ENCODE results near the gene ZMPSTE24. TPM values are rescaled to one million over a fixed set of nuclear protein-coding genes. Genes with fewer than 3 reads are reported as not detected.

ZMPSTE24 gene
- total RNA-seq, 1 experiment from 2014 or later, result 50.9 TPM

DNA sequence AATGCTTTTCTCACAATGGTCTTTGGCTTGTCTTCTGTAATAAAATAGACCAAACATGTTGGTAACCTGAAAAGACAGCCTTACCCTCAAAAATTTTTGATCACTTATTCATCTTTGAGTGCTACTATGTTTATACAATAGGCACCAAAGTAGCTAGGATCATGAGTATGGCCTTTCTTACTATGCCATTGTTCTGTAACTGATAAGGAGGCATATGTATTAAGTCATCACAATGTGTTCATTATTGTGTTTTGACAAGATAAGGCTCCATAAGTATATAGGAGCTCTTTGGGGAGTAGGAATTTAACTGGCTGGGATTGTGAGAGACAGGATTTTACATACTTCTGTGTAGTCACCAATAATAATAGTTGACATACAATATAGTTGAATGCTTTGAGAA lies 9.6 kb upstream of the ZMPSTE24 start:
- H3K4me3 ChIP-seq (ENCODE audit: low read length), result no peak overlapping the region
- H3K79me2 ChIP-seq (ENCODE audit: low read length), result no peaks in the 10 kb centered on the region
- H3K36me3 ChIP-seq (ENCODE audit: insufficient read depth, low read length), result no peaks in the 10 kb centered on the region
- no peaks in the 10 kb centered on the region for H3K27me3 ChIP-seq (ENCODE audit: low read length)
- peaks cover 2% of the 10 kb centered on the region; the same call in 1 of the 2 replicates for H3K4me1 ChIP-seq (ENCODE audit: low read length)
- no peak overlapping the region for H3K27ac ChIP-seq (ENCODE audit: low read length)
- no peaks in the 10 kb centered on the region for H3K9me3 ChIP-seq (ENCODE audit: low read length)
- no peak overlapping the region for H2AFZ ChIP-seq (ENCODE audit: low read length)
- no peak overlapping the region for H3K4me2 ChIP-seq (ENCODE audit: low read depth, low read length, poor library complexity, severe bottlenecking)
- no peaks in the 10 kb centered on the region for H4K20me1 ChIP-seq (ENCODE audit: insufficient read depth, low read depth, low read length)
- no peaks in the 10 kb centered on the region for H3K9me2 ChIP-seq (replicated peaks; ENCODE audit: insufficient read depth, low read length)
- no peak for DNase-seq
- H3K9ac ChIP-seq (ENCODE audit: low read length), result no peak overlapping the region

DNA sequence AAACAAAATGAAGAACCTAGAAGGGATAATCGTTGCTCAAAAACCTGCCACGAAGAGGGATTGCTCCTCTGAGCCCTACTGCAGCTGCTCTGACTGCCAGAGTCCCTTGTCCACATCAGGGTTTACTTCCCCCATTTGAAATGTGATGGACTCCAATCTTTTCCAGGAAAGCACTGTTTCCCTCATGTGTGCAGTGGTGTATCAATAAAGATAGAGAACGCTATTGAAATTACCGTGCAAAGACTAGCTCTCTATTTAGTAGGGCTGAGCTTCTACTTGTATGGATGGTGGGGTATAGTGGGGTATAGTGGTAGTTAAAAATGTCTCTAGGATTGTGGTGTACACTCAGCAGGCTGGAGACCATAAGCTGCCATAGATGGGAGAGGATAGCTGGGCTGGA lies 6.6 kb upstream of the ZMPSTE24 start:
- no peak overlapping the region for H2AFZ ChIP-seq (ENCODE audit: low read length)

DNA sequence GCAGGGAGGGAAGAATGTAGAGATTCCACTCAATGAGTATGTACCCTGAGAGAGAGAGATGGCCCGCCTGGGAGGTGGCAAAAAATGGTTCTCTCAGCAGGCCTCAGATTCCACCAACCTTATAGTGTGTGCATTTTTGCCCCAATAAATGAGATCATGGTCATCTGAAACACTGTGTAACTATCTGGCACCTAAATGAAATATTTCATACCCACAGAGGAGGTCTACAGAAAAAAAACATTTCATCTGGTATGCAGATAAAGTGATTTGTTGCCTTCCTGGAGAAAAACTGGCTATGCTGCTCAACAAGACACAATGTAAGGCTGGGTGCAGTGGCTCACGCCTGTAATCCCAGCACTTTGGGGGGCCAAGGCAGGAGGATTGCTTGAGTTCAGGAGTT lies 5.4 kb upstream of the ZMPSTE24 start:
- no peaks in the 10 kb centered on the region for H3K36me3 ChIP-seq (ENCODE audit: insufficient read depth, low read length)
- H3K27ac ChIP-seq (ENCODE audit: low read length), result no peak overlapping the region
- no peaks in the 10 kb centered on the region for H4K20me1 ChIP-seq (ENCODE audit: insufficient read depth, low read depth, low read length)
- peaks cover 21% of the 10 kb centered on the region for H3K79me2 ChIP-seq (ENCODE audit: low read length)
- no peak for DNase-seq
- no peaks in the 10 kb centered on the region for H3K9me2 ChIP-seq (replicated peaks; ENCODE audit: insufficient read depth, low read length)
- H3K9ac ChIP-seq (ENCODE audit: low read length), result no peak overlapping the region
- no peak overlapping the region for H3K4me3 ChIP-seq (ENCODE audit: low read length)
- H3K4me1 ChIP-seq (ENCODE audit: low read length), result peaks cover 14% of the 10 kb centered on the region
- H3K9me3 ChIP-seq (ENCODE audit: low read length), result no peaks in the 10 kb centered on the region
- H3K4me2 ChIP-seq (ENCODE audit: low read depth, low read length, poor library complexity, severe bottlenecking), result no peak overlapping the region
- H2AFZ ChIP-seq (ENCODE audit: low read length), result no peak overlapping the region
- no peaks in the 10 kb centered on the region for H3K27me3 ChIP-seq (ENCODE audit: low read length)

More for the DNA sequence above, 6.6 kb upstream of the ZMPSTE24 start:
- H3K27me3 ChIP-seq (ENCODE audit: low read length), result no peaks in the 10 kb centered on the region
- H3K79me2 ChIP-seq (ENCODE audit: low read length), result peaks cover 12% of the 10 kb centered on the region
- H3K4me2 ChIP-seq (ENCODE audit: low read depth, low read length, poor library complexity, severe bottlenecking), result no peak overlapping the region
- H3K36me3 ChIP-seq (ENCODE audit: insufficient read depth, low read length), result no peaks in the 10 kb centered on the region
- H3K9ac ChIP-seq (ENCODE audit: low read length), result no peak overlapping the region
- no peaks in the 10 kb centered on the region for H3K9me3 ChIP-seq (ENCODE audit: low read length)
- H4K20me1 ChIP-seq (ENCODE audit: insufficient read depth, low read depth, low read length), result no peaks in the 10 kb centered on the region
- H3K4me3 ChIP-seq (ENCODE audit: low read length), result no peak overlapping the region
- H3K4me1 ChIP-seq (ENCODE audit: low read length), result peaks cover 10% of the 10 kb centered on the region
- no peak for DNase-seq
- no peak overlapping the region for H3K27ac ChIP-seq (ENCODE audit: low read length)
- H3K9me2 ChIP-seq (replicated peaks; ENCODE audit: insufficient read depth, low read length), result no peaks in the 10 kb centered on the region

DNA sequence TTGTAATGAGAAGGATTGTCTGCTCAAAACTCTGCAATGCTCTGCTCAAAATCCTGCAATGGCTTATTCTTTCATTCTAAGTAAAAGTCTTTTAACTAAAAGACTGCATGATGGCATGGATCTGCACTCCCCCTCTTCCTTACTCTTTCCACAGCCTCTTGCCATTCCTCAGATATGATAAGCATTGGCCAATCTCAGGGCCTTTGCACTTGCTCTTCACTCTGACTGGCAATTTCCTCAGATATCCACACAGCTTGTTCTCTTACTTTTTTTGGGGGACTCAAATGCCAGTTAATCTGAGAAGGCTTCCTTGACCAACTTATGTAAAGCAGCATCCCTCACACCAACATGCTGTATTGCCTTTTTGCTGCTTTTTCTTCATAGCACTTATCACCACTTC lies 2.8 kb upstream of the ZMPSTE24 start:
- H4K20me1 ChIP-seq (ENCODE audit: insufficient read depth, low read depth, low read length), result no peaks in the 10 kb centered on the region
- no peak overlapping the region for H3K27ac ChIP-seq (ENCODE audit: low read length)
- H2AFZ ChIP-seq (ENCODE audit: low read length), result no peak overlapping the region
- H3K9me2 ChIP-seq (replicated peaks; ENCODE audit: insufficient read depth, low read length), result no peaks in the 10 kb centered on the region
- H3K79me2 ChIP-seq (ENCODE audit: low read length), result peaks cover 40% of the 10 kb centered on the region
- H3K4me3 ChIP-seq (ENCODE audit: low read length), result no peak overlapping the region
- DNase-seq, result no peak
- peaks cover 20% of the 10 kb centered on the region for H3K4me1 ChIP-seq (ENCODE audit: low read length)
- H3K9ac ChIP-seq (ENCODE audit: low read length), result no peak overlapping the region
- H3K27me3 ChIP-seq (ENCODE audit: low read length), result no peaks in the 10 kb centered on the region
- peaks cover 1% of the 10 kb centered on the region for H3K36me3 ChIP-seq (ENCODE audit: insufficient read depth, low read length)
- H3K4me2 ChIP-seq (ENCODE audit: low read depth, low read length, poor library complexity, severe bottlenecking), result no peak overlapping the region
- H3K9me3 ChIP-seq (ENCODE audit: low read length), result no peaks in the 10 kb centered on the region

DNA sequence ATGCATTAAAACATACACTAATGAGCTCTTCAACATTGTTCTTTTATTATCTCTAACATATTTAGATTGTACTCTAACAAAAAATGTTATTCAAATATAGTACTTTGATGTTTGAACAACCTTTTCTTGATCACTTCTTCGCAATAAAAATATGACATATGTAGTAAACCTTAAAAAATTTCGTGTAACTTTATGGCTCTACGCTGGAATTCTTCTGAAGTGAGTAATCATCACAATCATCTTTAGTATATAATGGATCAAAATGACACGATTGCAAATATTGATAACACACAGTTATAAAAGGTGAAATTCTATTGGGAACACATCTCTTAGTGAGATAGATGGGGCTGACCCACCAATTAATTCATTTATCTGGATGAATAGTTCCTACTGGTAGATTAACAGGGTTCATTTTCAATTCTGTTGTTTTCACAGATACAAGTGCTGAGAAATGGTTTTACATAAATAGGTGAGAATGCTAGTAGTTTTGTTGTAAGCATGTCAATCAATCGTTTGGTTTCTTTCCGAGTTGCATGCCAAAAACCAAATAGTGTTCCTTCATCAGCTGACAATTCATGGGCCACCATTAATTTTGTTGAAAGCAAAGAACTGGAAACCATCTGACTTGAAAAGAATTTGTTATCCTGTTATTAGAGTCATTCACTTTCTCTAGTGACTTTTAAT lies 1.5 kb upstream of the ZMPSTE24 start:
- Histone ChIP-seq H2AFZ (ENCODE audit: low read length) (no peak overlapping the region), H3K4me3 (ENCODE audit: low read length) (peak overlapping the region; percentile 85)

DNA sequence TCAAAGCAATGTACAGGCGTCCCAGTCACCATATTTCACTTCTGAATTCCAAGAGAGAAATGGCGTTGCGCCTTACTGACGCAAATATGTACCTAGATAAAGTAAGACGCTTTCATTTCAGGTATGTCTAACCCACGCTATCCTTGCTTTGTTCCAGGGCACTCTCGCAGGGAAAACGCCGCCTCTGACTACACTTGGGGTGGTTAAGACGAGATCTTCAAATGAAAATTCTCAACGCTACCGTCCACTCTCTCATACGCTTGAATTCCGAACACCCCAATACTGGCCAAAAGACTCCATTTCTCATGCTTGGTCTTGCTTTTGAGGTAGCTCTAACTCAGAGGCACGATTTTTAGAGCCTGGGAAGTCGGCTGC lies 736 bp upstream of the ZMPSTE24 start:
- H3K79me2 ChIP-seq (ENCODE audit: low read length), result peaks cover 59% of the 10 kb centered on the region
- peaks cover 24% of the 10 kb centered on the region for H3K4me1 ChIP-seq (ENCODE audit: low read length)
- H3K4me3 ChIP-seq (ENCODE audit: low read length), result peak overlapping the region; percentile 85
- peak overlapping the region; percentile 96 for H3K4me2 ChIP-seq (ENCODE audit: low read depth, low read length, poor library complexity, severe bottlenecking)
- H4K20me1 ChIP-seq (ENCODE audit: insufficient read depth, low read depth, low read length), result no peaks in the 10 kb centered on the region
- DNase-seq, result no peak
- H2AFZ ChIP-seq (ENCODE audit: low read length), result peak overlapping the region; percentile 51
- H3K9me3 ChIP-seq (ENCODE audit: low read length), result no peaks in the 10 kb centered on the region
- H3K9ac ChIP-seq (ENCODE audit: low read length), result peak overlapping the region; percentile 87
- H3K27me3 ChIP-seq (ENCODE audit: low read length), result no peaks in the 10 kb centered on the region
- no peaks in the 10 kb centered on the region for H3K9me2 ChIP-seq (replicated peaks; ENCODE audit: insufficient read depth, low read length)
- H3K27ac ChIP-seq (ENCODE audit: low read length), result peak overlapping the region; percentile 85
- H3K36me3 ChIP-seq (ENCODE audit: insufficient read depth, low read length), result peaks cover 18% of the 10 kb centered on the region

More for the DNA sequence above, 1.5 kb upstream of the ZMPSTE24 start:
- Histone ChIP-seq H3K27me3 (ENCODE audit: low read length) (no peaks in the 10 kb centered on the region), H3K4me2 (ENCODE audit: low read depth, low read length, poor library complexity, severe bottlenecking) (peak overlapping the region; percentile 96), H3K79me2 (ENCODE audit: low read length) (peaks cover 52% of the 10 kb centered on the region), H3K9me3 (ENCODE audit: low read length) (no peaks in the 10 kb centered on the region), H3K4me1 (ENCODE audit: low read length) (peaks cover 24% of the 10 kb centered on the region), H3K9ac (ENCODE audit: low read length) (peak overlapping the region; percentile 87), H3K9me2 (replicated peaks; ENCODE audit: insufficient read depth, low read length) (no peaks in the 10 kb centered on the region), H3K36me3 (ENCODE audit: insufficient read depth, low read length) (peaks cover 14% of the 10 kb centered on the region), H4K20me1 (ENCODE audit: insufficient read depth, low read depth, low read length) (no peaks in the 10 kb centered on the region), H3K27ac (ENCODE audit: low read length) (peak overlapping the region; percentile 85)
- DNase-seq, result no peak

DNA sequence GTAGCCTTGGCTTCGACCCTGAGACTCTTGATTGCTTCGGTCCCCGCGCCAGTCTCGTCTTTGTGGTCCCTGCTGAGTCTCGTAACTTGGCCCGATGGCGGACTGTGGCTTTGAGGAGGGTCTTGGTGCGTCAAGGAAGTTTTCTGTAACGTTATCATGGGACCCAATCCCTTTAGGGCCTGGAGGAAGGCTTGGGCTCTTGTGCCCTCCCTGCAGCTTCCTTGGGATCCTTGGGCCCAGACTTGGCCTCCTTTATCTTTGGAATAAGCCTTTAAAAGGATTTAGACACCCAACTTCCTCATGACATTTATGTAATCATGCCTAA lies 371 bp downstream of the ZMPSTE24 start:
- no peaks in the 10 kb centered on the region for H3K27me3 ChIP-seq (ENCODE audit: low read length)
- peak overlapping the region; percentile 93 for H3K4me3 ChIP-seq (ENCODE audit: low read length)
- no peak for DNase-seq
- peaks cover 69% of the 10 kb centered on the region for H3K79me2 ChIP-seq (ENCODE audit: low read length)
- H3K4me2 ChIP-seq (ENCODE audit: low read depth, low read length, poor library complexity, severe bottlenecking), result peak overlapping the region; percentile 67
- H3K4me1 ChIP-seq (ENCODE audit: low read length), result peaks cover 24% of the 10 kb centered on the region
- H3K9me2 ChIP-seq (replicated peaks; ENCODE audit: insufficient read depth, low read length), result no peaks in the 10 kb centered on the region
- peak overlapping the region; percentile 66; the same call in 1 of the 2 replicates for H2AFZ ChIP-seq (ENCODE audit: low read length)
- peak overlapping the region; percentile 93 for H3K9ac ChIP-seq (ENCODE audit: low read length)
- H3K36me3 ChIP-seq (ENCODE audit: insufficient read depth, low read length), result peaks cover 23% of the 10 kb centered on the region
- no peaks in the 10 kb centered on the region for H4K20me1 ChIP-seq (ENCODE audit: insufficient read depth, low read depth, low read length)
- no peaks in the 10 kb centered on the region for H3K9me3 ChIP-seq (ENCODE audit: low read length)
- peak overlapping the region; percentile 60 for H3K27ac ChIP-seq (ENCODE audit: low read length)

DNA sequence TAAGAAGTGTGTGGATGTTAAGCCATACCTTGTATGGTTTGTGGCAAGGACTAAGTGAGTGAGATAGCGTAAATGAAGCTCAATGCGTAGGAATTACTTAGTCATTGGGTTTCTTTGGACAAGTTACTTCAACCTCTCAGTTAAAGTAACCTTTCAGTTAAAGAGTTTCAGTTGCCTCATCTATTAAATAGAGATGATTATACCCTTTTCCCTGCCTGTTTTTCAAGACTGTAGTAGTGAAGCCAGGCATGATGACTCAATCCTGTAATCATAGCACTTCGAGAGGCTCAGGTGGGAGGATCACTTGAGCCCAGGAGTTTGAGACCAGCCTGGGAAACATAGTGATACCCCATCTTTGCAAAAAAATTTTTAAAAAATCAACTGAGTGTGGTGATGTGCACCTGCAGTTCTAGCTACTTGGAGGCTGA lies 6.3 kb downstream of the ZMPSTE24 start:
- Histone ChIP-seq H3K36me3 (ENCODE audit: insufficient read depth, low read length) (peaks cover 56% of the 10 kb centered on the region), H3K79me2 (ENCODE audit: low read length) (peaks cover 72% of the 10 kb centered on the region), H3K9me2 (replicated peaks; ENCODE audit: insufficient read depth, low read length) (no peaks in the 10 kb centered on the region), H3K4me2 (ENCODE audit: low read depth, low read length, poor library complexity, severe bottlenecking) (no peak overlapping the region), H3K27me3 (ENCODE audit: low read length) (no peaks in the 10 kb centered on the region), H3K9ac (ENCODE audit: low read length) (no peak overlapping the region), H3K4me1 (ENCODE audit: low read length) (peaks cover 7% of the 10 kb centered on the region), H3K4me3 (ENCODE audit: low read length) (no peak overlapping the region), H3K9me3 (ENCODE audit: low read length) (no peaks in the 10 kb centered on the region), H4K20me1 (ENCODE audit: insufficient read depth, low read depth, low read length) (no peaks in the 10 kb centered on the region), H2AFZ (ENCODE audit: low read length) (no peak overlapping the region), H3K27ac (ENCODE audit: low read length) (no peak overlapping the region)
- DNase-seq, result no peak
